HUDEP-2 (cell line): ENCODE measurements around the gene NLGN3.

ENCODE experiments used
- DNase-seq, 76 experiments: peaks; one replicate each; lab custom pipeline; 2025; ENCODE audit not compliant: unreplicated experiment in 76 of 76; lab: John Stamatoyannopoulos, UW

Gene NLGN3

GRCh38 chrX:71144651-71145050 lies at the start of gene NLGN3:
Gene NLGN3, plus strand, starts transcription at chrX:71144841. Its CDS starts 2,909 bp downstream, at chrX:71147750.
- DNase-seq, result no peak

DNA sequence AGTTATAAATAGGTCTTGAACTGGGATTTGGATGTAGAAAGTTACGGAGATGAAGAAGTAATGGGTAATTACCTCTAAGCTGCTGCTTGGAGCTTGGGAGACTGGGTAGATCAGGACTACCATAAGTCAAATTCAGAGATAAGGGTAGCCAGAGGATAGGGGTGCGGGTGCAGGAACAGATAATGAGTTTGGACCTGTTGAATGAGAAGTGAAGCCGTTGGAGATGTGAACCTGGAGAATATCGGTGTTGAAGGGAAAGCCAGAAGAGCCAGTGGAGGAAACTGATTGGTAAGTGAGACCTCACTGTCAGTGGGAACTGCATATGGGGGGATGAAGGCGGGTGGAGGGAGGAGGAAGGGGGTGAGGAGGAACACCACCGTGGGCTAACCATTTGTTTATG lies 49.6 kb upstream of the NLGN3 start:
- peak in 12 of 76 experiments; percentile 0 to 28 (median 4) for DNase-seq

- DNase-seq, result peak in 74 of 76 experiments; percentile 2 to 86 (median 71)
Observed at GRCh38 chrX:71095555-71095980, 49.1 kb upstream of the NLGN3 start, which contains the start of gene FOXO4. Gene FOXO4, plus strand, starts transcription at chrX:71095851. Its CDS starts 678 bp downstream, at chrX:71096529.

DNA sequence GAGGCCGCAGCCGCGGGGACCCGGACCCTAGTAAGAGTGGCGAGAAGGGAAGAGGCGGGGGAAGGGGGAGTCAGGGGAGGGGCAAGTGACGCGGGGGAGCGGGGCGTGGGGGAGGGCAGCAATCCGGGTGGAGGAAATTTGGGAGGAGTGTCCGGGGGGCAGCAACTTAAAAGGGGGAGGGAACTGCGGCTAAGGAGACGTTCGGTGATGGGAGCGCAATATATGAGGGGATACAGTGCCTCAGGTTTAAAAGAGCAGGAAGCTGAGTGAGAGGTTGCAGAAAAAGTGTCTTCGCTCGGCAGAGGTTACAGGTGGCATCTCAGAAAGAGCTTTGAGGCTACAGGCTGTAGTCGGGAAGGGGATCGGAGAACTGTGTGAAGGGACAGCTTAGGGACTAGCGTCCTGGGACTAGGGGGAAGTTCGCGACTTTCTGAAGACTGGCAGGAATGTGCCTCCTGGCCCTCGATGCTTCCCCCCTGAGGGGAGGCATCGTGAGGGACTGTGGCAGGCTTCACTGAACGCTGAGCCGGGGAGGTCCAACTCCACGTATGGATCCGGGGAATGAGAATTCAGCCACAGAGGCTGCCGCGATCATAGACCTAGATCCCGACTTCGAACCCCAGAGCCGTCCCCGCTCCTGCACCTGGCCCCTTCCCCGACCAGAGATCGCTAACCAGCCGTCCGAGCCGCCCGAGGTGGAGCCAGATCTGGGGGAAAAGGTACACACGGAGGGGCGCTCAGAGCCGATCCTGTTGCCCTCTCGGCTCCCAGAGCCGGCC lies 48.5 kb upstream of the NLGN3 start:
- peak in 38 of 76 experiments; percentile 11 to 78 (median 58) for DNase-seq

DNA sequence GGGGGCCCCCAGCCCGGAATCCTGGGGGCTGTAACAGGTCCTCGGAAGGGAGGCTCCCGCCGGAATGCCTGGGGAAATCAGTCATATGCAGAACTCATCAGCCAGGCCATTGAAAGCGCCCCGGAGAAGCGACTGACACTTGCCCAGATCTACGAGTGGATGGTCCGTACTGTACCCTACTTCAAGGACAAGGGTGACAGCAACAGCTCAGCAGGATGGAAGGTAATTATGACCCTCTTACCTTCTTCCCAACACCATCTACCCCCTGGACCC lies 47.9 kb upstream of the NLGN3 start:
- DNase-seq, result peak in 1 of 76 experiments; percentile 4

GRCh38 chrX:71098302-71098701 lies 46.3 kb upstream of the NLGN3 start:
- peak in 67 of 76 experiments; percentile 0 to 73 (median 35) for DNase-seq

GRCh38 chrX:71098951-71099506 lies 45.6 kb upstream of the NLGN3 start:
- DNase-seq, result no peak

- no peak for DNase-seq
Observed at GRCh38 chrX:71099736-71100135, 44.9 kb upstream of the NLGN3 start.

GRCh38 chrX:71100581-71101505 lies 43.8 kb upstream of the NLGN3 start:
- peak in 1 of 76 experiments; percentile 2 for DNase-seq

- peak in 6 of 76 experiments; percentile 0 to 5 (median 3) for DNase-seq
Observed at GRCh38 chrX:71102292-71102691, 42.3 kb upstream of the NLGN3 start.

DNA sequence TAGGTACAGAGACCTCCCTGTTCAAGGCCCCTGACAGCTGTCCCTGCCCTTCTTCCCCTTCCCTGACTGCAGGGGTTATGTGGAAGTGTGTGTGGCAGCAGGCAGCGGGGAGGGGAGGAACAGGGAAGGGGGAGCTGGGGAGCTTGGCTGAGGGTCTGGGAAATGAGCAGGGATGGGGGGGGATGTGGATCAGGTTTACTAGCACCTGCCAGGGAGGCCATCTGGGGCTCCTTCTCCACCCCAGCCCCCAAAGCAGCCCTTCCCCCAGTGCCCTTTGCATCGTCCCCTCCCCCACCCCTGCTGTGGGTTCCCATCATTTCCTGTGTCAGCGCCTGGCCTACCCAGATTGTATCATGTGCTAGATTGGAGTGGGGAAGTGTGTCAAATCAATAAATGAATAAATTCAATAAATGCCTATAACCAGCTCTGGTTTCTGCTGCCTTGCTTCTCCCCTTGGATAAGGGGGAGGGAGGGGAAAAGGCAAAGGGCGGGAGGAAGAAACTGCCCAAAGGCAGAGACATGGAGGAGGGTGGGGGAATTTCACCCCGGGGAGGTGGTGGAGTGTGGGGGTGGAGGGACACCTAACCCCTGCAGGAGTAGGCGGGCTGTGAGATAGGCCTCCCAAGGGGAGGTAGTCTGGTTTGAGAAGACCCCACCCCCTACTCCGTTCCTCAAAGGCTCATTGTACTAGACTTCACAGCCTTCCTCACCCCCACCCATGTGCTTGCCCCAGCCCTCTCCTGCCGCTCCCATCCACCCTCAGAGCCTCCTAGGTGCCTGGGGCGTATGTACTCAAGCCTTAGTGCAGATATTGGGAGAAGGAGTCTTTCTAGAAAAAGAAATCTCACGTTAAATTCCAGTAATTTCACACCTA lies 41.3 kb upstream of the NLGN3 start:
- peak in 71 of 76 experiments; percentile 1 to 78 (median 45) for DNase-seq

DNA sequence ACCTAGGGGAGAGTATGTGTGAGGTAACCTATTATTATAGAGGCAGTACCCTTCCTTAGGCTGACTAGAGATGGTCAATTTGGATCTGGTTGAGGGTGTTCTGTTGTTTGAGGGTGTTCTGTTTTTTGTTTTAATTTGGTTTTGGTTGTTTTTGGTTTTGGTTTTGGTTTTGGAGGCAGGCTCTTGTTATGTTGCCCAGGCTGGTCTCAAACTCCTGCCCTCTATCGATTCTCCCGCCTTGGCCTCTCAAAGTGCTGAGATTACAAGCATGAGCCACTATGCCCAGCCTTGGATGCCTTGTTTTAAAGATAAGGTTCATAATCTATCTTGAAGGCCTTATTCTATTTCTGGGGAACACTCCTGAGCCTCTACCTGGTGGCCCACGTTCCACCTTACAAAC lies 39.0 kb upstream of the NLGN3 start:
- peak in 2 of 76 experiments; percentile 0 to 1 for DNase-seq

DNA sequence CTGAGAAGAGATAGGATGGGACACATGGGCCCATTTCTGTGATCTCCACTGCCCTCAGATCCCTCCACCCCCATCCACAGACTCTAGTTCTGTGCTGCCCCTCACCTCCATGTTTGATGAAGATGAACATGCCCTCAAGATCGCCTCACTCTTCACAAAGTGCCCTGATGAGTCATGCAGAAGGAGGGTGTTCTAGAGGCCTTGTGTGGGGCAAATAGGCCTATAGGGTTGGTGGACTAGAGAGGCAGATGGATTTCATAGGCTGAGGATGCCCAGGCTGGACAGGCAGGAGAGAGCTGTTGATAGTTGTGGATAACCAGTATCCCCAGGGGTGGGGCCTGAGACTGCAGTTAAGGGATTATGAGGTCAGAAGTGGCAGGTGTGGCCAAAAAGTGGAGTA lies 38.2 kb upstream of the NLGN3 start, which contains the start of gene CXorf65:
Gene CXorf65 (minus strand): TSS at position 314 of the 400 bp plus-strand sequence. CDS start 184 bp downstream, at position 130.
- DNase-seq, result peak in 42 of 76 experiments; percentile 0 to 57 (median 14)

DNA sequence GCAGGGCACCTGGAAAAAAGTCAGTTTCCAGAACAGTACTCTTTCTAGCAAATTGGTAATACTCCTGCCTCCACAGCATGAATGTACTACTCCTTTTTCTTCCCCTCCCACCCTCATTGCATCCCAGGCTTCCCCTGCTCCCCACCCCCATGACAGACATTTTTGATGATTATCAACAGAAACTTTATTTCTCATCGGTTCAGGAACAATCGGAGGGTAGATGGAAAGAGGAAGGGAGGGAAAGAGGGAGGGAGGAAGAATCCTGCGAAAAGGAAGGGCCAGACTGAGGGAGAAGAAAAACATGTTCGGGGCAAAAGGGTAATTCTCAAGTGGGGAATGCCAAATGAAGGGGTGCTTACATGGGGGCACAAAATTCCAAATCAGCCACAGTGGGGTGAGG lies 37.4 kb upstream of the NLGN3 start:
- no peak for DNase-seq

DNA sequence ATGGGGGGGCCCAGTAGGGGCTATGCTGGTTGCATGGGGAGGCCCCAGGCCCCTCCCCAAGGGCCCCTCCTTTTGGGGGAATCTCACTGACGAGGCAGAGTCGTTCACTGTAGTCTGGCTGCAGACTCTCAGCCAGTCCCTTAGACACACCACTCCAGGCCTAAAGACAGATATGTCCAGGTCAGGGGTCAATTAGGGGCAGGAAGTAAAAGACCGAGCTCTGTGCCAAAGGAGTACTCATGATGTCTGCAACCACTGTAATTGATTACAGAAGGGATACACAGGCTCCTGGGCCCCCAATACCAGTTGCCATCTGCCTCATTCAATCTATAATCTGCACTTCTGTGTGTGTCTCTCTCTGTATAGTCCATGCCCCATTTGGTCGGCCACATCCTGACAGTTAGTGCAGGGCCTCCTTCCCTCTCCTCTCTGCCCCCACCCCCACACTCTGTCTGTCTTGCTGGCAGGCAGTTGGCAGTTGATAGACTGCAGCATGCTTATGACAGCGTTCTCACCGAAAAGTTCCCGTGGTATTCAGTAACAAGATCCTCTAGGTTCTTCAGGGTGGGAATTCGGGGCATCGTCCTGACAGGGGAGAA lies 36.8 kb upstream of the NLGN3 start:
- DNase-seq, result peak in 57 of 76 experiments; percentile 0 to 60 (median 20)

- DNase-seq, result no peak
Observed at GRCh38 chrX:71109051-71109450, 35.6 kb upstream of the NLGN3 start.

DNA sequence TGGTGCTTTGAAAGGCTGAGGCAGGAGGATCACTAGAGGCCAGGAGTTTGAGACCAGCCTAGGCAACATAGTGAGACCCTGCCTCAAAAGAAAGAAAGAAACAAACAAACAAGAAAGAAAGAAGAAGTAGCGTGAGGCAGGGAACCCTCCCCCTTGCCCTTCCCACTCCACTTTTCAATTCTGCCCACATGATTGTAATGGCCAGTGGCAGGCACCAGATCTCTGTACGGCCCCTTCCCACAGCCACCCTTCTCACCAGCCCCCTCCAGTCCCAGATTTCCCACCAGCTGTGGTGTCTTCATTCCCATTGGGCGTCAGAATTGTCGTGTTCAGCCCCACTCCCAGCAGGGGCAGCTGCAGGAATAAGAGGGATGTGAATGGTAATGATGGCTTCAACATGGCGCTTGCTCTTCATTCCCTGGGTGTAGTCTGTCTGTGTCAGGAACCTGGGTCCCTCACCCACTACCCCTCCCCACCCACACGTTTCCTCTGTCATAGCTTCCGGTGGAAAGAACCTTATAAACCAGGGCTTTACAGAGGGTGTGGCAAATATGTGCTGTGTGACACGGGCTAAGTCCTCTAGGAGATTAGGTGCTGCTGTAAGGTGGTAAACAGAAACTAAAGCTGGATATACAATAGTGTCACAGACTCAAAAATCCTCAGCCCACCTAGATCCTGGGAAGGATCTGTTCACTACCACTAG lies 33.3 kb upstream of the NLGN3 start, which contains the start of gene IL2RG:
Gene IL2RG (minus strand): TSS at position 437 of the 703 bp plus-strand sequence. CDS start 38 bp downstream, at position 399.
- DNase-seq, result peak in 5 of 76 experiments; percentile 2 to 15 (median 6)

DNA sequence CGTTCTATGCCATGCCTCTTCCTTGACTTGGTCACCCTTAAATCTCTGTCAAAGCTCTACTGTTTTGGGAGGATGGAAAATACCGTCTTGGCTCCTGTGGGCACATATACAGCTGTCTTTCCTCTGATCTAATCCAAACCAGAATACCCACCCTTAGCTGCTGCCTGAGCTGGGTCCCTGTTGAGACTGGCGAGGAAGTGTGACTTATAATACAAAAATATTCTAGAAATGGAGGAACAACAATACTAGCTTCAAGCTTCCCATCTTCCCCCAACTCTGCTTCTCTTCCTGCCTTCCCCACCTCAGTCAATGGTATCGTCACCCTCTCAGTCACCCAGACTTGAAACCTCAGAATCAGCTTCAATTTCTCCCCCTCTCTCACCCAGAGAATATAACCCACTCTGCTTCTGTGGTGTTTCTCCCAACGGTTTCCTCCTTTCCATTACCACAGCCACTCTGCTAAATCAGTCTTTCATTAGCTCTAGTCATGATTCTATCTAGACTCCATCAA lies 32.7 kb upstream of the NLGN3 start:
- no peak for DNase-seq
